Panc1 (cell line): ENCODE data around the gene SAMD4A.

Experiments
- POLR2AphosphoS5 ChIP-seq: IDR thresholded peaks from 2 replicates; pipeline ENCODE4 v1.6.1; 2012; ENCODE audit warnings: mild to moderate bottlenecking, low read depth, low read length, moderate library complexity
- SIN3A ChIP-seq: IDR thresholded peaks from 2 replicates; pipeline ENCODE4 v1.6.1; 2012; ENCODE audit warnings: low read depth, mild to moderate bottlenecking, low read length, moderate library complexity, borderline replicate concordance; ENCODE audit not compliant: insufficient read depth
- TF ChIP-seq, protein P1 (sequence below): fragments of 450-650 bp; IDR thresholded peaks from 2 replicates; pipeline ENCODE4 v1.5.1; 2017; ENCODE audit warnings: mild to moderate bottlenecking
- TF ChIP-seq, protein P2 (sequence below), 2 experiments: IDR thresholded peaks; 2 replicates each; pipeline ENCODE4 v1.6.1; 2011 to 2012; ENCODE audit warnings: low read depth in 2 of 2, control low read depth in 1 of 2, low read length in 1 of 2, mild to moderate bottlenecking in 1 of 2, moderate library complexity in 1 of 2; ENCODE audit not compliant: insufficient read depth in 1 of 2

DNA sequence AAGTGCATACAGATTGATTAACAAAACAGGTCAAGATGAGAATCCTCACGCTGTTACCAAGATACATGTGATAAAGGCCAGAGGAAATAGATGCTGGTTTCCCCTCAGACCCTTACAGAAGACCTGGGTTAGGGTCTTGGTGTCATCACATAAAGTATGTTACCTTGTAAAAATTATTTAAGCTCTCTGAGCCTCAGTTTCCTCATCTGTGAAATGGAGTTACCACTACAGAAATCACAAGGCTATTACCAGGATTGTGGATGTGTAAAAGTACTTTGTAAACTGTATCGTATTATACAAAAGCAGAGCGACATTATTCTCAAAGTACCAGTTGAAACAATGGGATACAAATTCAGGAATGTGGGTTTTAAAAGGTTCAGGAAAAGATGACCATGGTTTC is 14.0 kb downstream of the SAMD4A start:
- TF ChIP-seq SIN3A (no peak), POLR2AphosphoS5 (no peak)
- TF ChIP-seq, protein P1, sequence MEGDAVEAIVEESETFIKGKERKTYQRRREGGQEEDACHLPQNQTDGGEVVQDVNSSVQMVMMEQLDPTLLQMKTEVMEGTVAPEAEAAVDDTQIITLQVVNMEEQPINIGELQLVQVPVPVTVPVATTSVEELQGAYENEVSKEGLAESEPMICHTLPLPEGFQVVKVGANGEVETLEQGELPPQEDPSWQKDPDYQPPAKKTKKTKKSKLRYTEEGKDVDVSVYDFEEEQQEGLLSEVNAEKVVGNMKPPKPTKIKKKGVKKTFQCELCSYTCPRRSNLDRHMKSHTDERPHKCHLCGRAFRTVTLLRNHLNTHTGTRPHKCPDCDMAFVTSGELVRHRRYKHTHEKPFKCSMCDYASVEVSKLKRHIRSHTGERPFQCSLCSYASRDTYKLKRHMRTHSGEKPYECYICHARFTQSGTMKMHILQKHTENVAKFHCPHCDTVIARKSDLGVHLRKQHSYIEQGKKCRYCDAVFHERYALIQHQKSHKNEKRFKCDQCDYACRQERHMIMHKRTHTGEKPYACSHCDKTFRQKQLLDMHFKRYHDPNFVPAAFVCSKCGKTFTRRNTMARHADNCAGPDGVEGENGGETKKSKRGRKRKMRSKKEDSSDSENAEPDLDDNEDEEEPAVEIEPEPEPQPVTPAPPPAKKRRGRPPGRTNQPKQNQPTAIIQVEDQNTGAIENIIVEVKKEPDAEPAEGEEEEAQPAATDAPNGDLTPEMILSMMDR: no peak
- TF ChIP-seq, protein P2, sequence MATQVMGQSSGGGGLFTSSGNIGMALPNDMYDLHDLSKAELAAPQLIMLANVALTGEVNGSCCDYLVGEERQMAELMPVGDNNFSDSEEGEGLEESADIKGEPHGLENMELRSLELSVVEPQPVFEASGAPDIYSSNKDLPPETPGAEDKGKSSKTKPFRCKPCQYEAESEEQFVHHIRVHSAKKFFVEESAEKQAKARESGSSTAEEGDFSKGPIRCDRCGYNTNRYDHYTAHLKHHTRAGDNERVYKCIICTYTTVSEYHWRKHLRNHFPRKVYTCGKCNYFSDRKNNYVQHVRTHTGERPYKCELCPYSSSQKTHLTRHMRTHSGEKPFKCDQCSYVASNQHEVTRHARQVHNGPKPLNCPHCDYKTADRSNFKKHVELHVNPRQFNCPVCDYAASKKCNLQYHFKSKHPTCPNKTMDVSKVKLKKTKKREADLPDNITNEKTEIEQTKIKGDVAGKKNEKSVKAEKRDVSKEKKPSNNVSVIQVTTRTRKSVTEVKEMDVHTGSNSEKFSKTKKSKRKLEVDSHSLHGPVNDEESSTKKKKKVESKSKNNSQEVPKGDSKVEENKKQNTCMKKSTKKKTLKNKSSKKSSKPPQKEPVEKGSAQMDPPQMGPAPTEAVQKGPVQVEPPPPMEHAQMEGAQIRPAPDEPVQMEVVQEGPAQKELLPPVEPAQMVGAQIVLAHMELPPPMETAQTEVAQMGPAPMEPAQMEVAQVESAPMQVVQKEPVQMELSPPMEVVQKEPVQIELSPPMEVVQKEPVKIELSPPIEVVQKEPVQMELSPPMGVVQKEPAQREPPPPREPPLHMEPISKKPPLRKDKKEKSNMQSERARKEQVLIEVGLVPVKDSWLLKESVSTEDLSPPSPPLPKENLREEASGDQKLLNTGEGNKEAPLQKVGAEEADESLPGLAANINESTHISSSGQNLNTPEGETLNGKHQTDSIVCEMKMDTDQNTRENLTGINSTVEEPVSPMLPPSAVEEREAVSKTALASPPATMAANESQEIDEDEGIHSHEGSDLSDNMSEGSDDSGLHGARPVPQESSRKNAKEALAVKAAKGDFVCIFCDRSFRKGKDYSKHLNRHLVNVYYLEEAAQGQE (IDR thresholded peaks at IDR 0.05; ENCODE audit: insufficient read depth in 1 of 2, low read depth in 2 of 2, low read length in 1 of 2): no peak
